Smooth muscle cell (in vitro differentiated cells): ENCODE results near the gene FBN3. TPM values are rescaled to one million over a fixed set of nuclear protein-coding genes. Genes with fewer than 3 reads are reported as not detected.

Source experiments
- DNase-seq: peaks from one replicate; lab custom pipeline; 2025; ENCODE audit not compliant: unreplicated experiment; lab: John Stamatoyannopoulos, UW
- H2AFZ ChIP-seq: fragments of 200-600 bp; sonication (generic); 2 replicates; pipeline ENCODE4 v1.6.0; 2016; ENCODE audit warnings: antibody characterized with exemption, low read depth, mild to moderate bottlenecking
- H3F3A ChIP-seq: fragments of 200-600 bp; sonication (generic); 2 replicates; pipeline ENCODE4 v1.6.0; 2017; ENCODE audit warnings: antibody characterized with exemption, low read depth
- H3K27ac ChIP-seq: fragments of 200-600 bp; sonication (generic); 2 replicates; pipeline ENCODE4 v1.5.1; 2016; ENCODE audit warnings: low read depth, mild to moderate bottlenecking
- H3K27me3 ChIP-seq: fragments of 200-600 bp; sonication (generic); 2 replicates; pipeline ENCODE4 v1.6.1; 2016; ENCODE audit warnings: low read depth, mild to moderate bottlenecking
- H3K36me3 ChIP-seq: fragments of 200-600 bp; sonication (generic); 2 replicates; pipeline ENCODE4 v1.5.1; 2016; ENCODE audit warnings: low read depth
- H3K4me1 ChIP-seq: fragments of 200-600 bp; sonication (generic); 2 replicates; pipeline ENCODE4 v1.5.1; 2016; ENCODE audit warnings: low read depth
- H3K4me2 ChIP-seq: fragments of 200-600 bp; sonication (generic); 2 replicates; pipeline ENCODE4 v1.6.0; 2016; ENCODE audit warnings: mild to moderate bottlenecking
- H3K4me3 ChIP-seq: fragments of 200-600 bp; sonication (generic); 2 replicates; pipeline ENCODE4 v1.5.1; 2016; ENCODE audit warnings: mild to moderate bottlenecking
- H3K79me2 ChIP-seq: fragments of 200-600 bp; sonication (generic); 2 replicates; pipeline ENCODE4 v1.6.0; 2016; ENCODE audit warnings: low read depth, mild to moderate bottlenecking
- H3K9ac ChIP-seq: fragments of 200-600 bp; sonication (generic); 2 replicates; pipeline ENCODE4 v1.6.0; 2016; ENCODE audit warnings: low read depth
- H3K9me3 ChIP-seq: fragments of 200-600 bp; sonication (generic); replicated peaks from 2 replicates; pipeline ENCODE4 v1.5.1; 2016; ENCODE audit warnings: low read depth
- H4K20me1 ChIP-seq: fragments of 200-600 bp; sonication (generic); 2 replicates; pipeline ENCODE4 v1.6.0; 2016; ENCODE audit warnings: low read depth
- CTCF ChIP-seq: fragments of 200-600 bp; sonication (generic); IDR thresholded peaks from 2 replicates; pipeline ENCODE4 v1.5.1; 2017; ENCODE audit warnings: borderline replicate concordance, mild to moderate bottlenecking, antibody characterized with exemption; ENCODE audit not compliant: insufficient read depth, poor library complexity, severe bottlenecking
- WGBS: methylation state at CpG from one replicate; pipeline ENCODE4 v1.1.7; 2016; ENCODE audit warnings: low lambda C conversion rate; 5-methylcytosine and 5-hydroxymethylcytosine counted together
- polyA plus RNA-seq: library from polyadenylated mRNA; unstranded; fragments of >200 nt; fragmentation: Nextera tagmentation; extraction: Ambion mirVana; gene quantifications from 2 replicates; pipeline ENCODE4 v1.2.1, GENCODE V29; 2016
- total RNA-seq: library from RNA; depleted of rRNA; stranded (reverse); fragments of >200 nt; gene quantifications from 2 replicates; pipeline ENCODE4 v1.2.3, GENCODE V29; 2014

Gene FBN3
- total and polyA plus RNA-seq, 2 experiments from 2014 or later = not detected

DNA sequence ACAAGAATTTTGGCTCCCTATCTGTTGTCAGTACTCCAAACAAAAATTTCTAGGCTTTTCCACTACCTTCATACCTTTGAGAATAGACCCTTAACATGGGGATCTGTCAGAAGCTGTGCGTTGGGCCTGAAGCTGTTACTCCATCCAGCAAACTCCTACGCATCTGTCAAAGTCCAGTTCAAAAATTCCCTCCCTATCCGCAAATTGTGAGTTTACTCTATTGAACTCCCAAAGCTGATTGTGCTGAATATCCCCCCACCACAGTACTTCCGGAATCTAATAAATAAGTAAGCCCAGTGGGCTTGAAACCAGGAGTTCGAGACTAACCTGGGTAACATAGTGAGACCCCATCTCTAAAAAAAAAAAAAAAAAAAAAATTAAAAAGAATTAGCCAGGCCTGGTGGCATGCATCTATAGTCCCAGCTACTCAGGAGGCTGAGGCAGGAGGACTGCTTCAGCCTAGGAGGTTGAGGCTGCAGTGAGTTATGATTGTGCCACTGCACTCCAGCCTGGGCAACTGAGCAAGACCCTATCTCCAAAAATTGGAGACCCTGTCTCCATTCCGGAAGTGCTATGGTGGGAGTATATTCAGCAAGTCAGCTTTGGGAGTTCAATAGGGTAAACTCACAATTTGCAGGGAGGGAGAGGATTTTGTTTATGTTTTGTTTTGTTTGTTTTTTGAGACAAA lies 930 bp upstream of the FBN3 start:
- Histone ChIP-seq H3F3A (no peaks in the 10 kb centered on the region), H3K36me3 (no peaks in the 10 kb centered on the region), H2AFZ (no peak overlapping the region), H3K4me2 (no peak overlapping the region), H3K27me3 (peaks cover 22% of the 10 kb centered on the region), H3K9ac (no peak overlapping the region), H3K9me3 (no peaks in the 10 kb centered on the region), H3K79me2 (no peaks in the 10 kb centered on the region), H3K27ac (no peak overlapping the region), H4K20me1 (no peaks in the 10 kb centered on the region), H3K4me1 (no peaks in the 10 kb centered on the region), H3K4me3 (no peak overlapping the region)
- TF ChIP-seq CTCF = no peak
- DNase-seq = no peak
- 91% methylated on average over 6 of the region's 6 CpGs for WGBS

- no peaks in the 10 kb centered on the region for H3K79me2 ChIP-seq
- no peaks in the 10 kb centered on the region for H3F3A ChIP-seq
- H3K4me1 ChIP-seq = no peaks in the 10 kb centered on the region
- H3K4me2 ChIP-seq = peak overlapping the region; percentile 91
- H3K27ac ChIP-seq = no peak overlapping the region
- no peaks in the 10 kb centered on the region for H3K36me3 ChIP-seq
- no peak for TF ChIP-seq CTCF
- peaks cover 22% of the 10 kb centered on the region for H3K27me3 ChIP-seq
- peak overlapping the region; percentile 54 for H3K4me3 ChIP-seq
- H3K9me3 ChIP-seq = no peaks in the 10 kb centered on the region
- DNase-seq = no peak
- H3K9ac ChIP-seq = no peak overlapping the region
- H4K20me1 ChIP-seq = no peaks in the 10 kb centered on the region
- no peak overlapping the region for H2AFZ ChIP-seq
- WGBS = 17% methylated on average over 14 of the region's 50 CpGs
Observed at GRCh38 chr19:8148410-8149260, 757 bp downstream of the FBN3 start.

DNA sequence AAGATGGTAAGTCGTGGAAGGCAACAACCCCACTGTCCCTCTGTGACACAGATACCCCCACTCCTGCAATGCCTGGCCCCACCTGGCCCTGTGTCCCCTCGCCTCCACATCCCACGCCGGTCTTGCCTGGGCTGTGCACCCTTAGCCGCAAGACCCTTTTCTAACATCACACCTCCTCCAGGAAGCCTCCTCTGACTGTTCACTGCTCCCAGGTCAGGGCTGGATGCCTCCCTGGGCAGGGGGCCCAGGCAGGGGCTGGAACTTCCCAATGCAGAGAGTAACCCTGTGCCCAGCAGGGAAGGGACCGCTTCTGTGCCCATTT lies 1.3 kb downstream of the FBN3 start:
- Histone ChIP-seq H3K27me3 (peaks cover 22% of the 10 kb centered on the region), H3K79me2 (no peaks in the 10 kb centered on the region), H3K4me2 (no peak overlapping the region), H3F3A (no peaks in the 10 kb centered on the region), H4K20me1 (no peaks in the 10 kb centered on the region), H3K9ac (no peak overlapping the region), H3K36me3 (no peaks in the 10 kb centered on the region), H3K27ac (no peak overlapping the region), H2AFZ (no peak overlapping the region), H3K4me1 (no peaks in the 10 kb centered on the region), H3K4me3 (no peak overlapping the region), H3K9me3 (no peaks in the 10 kb centered on the region)
- WGBS = 83% methylated on average over 6 of the region's 6 CpGs
- no peak for DNase-seq
- TF ChIP-seq CTCF = no peak
